ENCODE data around the gene PLBD2.

Gene PLBD2

DNA sequence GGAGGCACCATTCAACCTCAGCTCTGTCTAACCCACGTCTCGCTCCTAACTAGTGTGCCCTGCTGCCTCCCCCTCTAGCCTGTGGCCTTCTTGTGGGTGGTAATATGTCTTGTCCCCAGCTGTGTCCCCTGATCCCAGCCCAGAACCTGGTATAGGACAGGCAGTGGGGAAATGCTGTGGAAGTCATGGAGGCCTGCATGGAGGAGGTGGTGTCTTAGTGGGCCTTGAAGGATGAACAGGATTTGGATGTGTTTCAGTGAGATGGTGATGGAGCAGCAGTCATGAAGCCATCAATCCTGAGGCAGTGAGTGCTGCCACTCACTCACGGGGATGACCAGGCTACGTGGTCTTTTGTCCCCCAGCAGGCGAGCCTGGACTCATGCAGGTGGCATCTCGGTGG is 13.4 kb downstream of the PLBD2 start:
- DNase-seq: no peak

GRCh38 chr12:113372371-113372770 is 14.0 kb downstream of the PLBD2 start:
- no peak for DNase-seq

DNA sequence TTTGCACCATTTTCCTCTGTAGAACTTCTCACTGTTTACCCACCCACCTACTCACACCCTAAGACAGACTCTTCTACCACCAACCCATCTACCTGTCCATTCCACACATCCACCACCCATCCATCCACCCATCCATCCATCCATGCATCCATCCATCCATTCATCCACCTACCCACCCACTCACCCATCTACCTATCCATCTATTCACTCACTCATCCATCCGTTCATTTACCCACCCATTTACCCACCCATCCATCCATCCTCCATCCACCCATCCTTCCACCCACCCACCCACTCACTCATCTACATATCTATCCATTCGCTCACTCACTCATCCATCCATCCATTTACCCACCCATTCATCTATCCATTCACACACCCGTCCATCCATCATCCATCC is 15.1 kb downstream of the PLBD2 start:
- no peak for DNase-seq

DNA sequence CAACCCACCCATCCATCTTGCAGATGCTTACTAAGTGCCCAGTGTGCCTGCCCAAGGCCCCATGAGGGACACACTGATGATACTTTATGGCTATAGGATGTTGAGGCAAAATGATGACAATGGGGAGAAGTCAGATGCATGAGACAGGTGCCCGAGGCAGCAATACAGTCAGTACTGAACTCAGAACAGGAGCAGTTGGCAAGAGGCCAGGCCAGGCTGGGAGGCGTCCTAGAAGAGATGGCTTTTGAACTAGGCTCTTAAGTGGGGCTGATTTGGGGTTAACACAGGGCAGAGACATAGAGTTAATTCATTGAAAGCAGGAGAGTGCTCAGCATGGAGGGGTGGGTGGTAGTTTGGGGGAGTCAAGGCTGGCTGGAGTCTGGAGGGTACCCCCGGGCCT is 15.6 kb downstream of the PLBD2 start:
- no peak for DNase-seq

- no peak for DNase-seq
These were observed 16.5 kb downstream of the PLBD2 start for GRCh38 chr12:113374823-113375428.

GRCh38 chr12:113378291-113378690 is 19.9 kb downstream of the PLBD2 start:
- DNase-seq: no peak

DNA sequence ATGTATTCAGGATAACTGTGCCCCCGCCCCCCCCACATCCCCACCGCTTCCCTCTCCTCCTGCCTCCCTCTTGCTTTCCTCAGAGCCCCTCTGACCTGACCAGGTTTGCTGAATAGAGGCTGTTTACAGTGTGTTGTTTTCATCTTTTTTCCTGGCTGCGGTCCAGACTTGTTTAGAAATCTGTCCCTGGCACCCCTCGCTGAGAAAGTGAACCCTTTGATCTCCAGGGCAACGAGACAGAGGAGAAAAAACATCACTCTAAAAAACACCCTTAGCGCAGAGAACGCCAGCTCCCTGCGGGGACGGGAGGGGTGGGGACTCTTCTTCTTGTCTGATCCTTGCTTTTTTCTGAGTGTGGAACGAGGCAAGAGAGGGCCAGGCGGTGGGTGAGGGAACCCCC is 22.8 kb downstream of the PLBD2 start:
- DNase-seq: no peak

DNA sequence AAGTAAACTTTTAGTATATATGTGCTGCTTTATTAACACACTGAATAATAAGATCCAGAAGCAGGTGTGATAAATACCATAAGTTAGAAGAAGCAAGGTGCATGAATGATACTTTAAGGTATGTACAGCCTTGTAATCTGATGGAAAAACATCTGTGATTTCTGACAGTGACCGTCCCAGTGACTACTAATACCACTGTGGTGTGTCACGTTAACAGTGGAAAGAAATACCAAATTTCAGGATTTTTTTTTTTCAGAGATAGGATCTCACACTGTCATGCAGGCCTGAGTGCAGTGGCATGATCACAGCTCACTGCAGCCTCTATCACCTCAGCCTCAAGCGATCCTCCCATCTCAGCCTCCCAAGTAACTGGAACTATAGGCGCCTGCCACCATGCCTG is 23.8 kb downstream of the PLBD2 start:
- DNase-seq: no peak

GRCh38 chr12:113384778-113385177 is 26.4 kb downstream of the PLBD2 start:
- DNase-seq: no peak

GRCh38 chr12:113385282-113385882 is 27.0 kb downstream of the PLBD2 start:
- DNase-seq: no peak

GRCh38 chr12:113386866-113387566 is 28.6 kb downstream of the PLBD2 start:
- DNase-seq: no peak

DNA sequence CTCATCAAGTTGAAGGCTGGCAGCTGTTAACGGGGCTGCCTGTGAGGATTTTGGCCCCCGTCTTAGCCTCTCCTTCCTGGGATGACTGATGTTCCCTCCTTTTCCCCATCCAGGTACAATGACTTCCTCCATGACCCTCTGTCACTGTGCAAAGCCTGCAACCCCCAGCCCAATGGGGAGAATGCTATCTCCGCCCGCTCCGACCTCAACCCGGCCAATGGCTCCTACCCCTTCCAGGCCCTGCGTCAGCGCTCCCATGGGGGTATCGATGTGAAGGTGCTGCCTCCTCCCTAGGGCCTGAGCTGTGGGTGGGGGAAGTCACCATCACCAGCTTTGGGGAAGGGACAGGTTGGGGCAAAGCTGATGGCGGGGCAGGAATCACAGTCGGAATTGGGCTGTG is 29.2 kb downstream of the PLBD2 start:
- no peak for DNase-seq

- no peak for DNase-seq
These were observed 30.0 kb downstream of the PLBD2 start for GRCh38 chr12:113388351-113388750.

DNA sequence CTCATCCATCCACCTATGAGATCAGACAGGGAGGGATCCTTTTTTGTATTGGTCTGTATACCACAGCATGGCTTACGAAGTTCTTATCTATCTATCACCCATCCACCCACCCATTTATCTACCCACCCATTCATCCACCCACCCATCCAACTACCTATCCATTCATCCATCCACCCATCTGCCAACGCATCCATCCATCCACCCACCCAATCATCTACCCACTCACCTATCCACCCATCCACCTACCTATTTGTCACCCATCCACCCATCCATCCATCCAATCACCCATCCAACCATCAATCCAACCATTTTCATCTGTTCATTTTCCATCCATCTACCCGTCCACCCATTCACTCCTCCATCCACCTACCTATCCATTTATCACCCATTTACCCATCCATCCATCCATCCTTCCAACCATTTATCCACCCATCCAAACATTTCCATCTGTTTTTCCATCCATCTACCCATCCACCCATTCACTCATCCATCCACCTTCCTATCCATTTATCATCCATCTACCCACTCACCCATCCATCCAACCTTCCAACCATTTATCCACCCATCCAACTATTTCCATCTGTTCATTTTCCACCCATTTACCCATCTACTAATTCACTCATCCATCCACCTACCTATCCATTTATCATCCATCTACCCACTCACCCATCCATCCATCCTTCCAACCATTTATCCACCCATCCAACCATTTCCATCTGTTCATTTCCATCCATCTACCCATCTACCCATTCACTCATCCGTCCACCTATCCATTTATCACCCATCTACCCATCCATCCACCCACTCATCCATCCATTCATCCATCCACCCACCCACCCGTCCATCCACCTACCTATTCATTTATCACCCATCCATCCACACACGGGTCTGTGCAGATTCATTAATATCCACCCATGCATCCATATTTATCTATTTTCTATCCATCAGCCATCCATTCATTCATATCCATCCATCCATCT is 32.0 kb downstream of the PLBD2 start:
- DNase-seq: no peak

DNA sequence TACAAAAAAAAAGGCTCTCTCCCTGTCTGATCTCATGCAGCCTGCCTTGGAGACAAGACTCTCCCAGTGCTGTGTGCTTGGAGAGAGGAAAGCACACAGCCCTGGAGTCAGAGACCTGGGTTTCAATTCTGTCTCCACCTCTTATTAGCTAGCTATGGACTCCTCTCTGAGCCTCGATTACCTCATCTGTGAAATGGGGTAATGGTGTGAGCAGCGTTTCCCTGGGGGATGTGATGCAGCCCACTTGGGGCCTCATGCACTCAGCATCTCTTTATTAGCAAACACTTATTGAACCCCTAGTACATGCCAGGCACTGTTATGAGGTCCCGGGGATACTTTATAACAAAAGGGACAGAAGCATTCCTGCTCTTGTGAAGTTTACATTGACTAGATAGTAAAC is 32.8 kb downstream of the PLBD2 start:
- DNase-seq: no peak

- DNase-seq: no peak
These were observed 33.4 kb downstream of the PLBD2 start for GRCh38 chr12:113391650-113392337.

- DNase-seq: no peak
These were observed 34.1 kb downstream of the PLBD2 start for GRCh38 chr12:113392520-113392919.

DNA sequence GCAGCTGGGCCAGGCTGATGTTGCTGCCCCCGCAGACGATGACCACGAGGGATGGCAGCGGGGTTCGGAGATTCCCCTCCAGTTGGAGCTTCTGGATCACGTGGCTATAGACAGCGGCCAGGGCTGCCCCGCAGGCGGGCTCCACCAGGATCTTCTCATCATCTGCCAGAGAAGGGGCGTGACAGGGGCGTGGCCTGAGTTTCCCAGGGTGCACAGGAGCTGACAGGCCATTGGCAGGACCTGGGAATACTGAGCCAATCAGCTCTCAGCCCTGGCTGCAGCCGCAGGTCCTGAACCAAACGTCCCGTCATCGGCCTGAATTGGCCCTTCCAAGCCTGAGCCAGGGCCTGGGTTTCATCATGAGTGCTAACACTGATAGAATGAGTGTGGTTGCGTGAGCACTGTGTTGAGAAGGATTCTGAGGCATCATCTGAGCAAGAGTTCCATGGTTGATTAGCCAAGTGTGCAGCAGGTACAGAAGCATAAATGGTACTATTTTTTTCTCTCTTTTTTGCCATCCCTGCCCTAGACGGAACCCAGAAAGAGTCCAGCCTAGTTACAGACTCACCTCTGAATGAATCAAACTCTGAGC is 34.7 kb downstream of the PLBD2 start:
- DNase-seq: no peak

- DNase-seq: no peak
These were observed 35.4 kb downstream of the PLBD2 start for GRCh38 chr12:113393749-113394148.

- DNase-seq: no peak
These were observed 36.7 kb downstream of the PLBD2 start for GRCh38 chr12:113395119-113395518.

- no peak for DNase-seq
These were observed 37.8 kb downstream of the PLBD2 start for GRCh38 chr12:113396200-113396599.

DNA sequence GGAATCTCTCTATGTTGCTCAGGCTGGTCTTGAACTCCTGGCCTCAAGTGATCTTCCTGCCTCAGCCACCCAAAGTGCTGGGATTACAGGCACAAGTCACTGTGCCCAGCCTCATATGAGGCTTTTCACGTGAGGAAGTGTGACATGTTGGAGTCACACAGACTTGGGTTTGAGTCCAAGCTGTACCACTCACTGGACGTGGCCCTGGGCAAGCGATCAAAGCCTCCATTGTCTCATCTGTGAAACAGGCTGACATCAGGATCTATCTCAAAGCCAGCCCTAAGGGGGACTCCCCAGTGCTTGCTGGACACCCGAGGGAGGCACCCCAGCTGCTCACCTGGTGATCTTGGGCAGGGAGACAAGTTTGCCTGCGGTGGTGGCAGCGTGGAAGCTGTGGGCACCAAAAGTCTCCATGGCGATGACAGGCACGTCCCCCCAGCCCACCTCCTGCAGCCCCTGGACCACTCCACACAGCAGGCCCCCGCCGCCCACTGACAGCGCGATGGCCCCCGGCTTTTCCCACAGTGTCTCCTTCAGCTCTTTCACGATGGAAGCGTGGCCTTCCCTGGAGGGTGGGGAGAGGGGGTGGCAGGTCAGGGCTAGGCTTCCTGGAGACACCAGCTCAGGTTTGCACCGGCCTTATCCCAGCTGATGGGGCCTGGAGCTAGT is 38.6 kb downstream of the PLBD2 start:
- no peak for DNase-seq
